ENCODE results near the gene NUDT4.

The NUDT4 gene

DNA sequence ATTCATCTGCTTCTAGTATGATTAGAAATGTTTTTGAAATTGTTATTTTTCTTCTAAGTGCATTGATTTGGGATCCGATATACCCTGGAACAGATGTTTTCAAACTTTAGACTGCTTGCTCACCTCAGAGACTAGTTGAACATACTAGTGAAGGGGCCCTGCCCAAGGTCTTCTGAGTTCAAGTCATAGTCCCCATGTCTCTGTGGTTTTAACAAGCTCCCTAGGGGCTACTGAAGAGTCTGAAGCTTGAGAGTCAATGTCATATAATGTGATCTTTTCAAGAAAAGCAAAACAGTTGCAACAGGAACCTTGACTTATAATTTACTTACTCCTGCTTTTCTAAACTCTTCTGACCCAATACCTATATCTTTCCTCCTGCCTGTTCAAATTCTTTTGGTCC, 71.6 kb downstream of the NUDT4 start:
- TF ChIP-seq FOXP2 (optimal IDR thresholded peaks at IDR 0.05; ENCODE audit: control extremely low read depth, extremely low read length, insufficient read depth) = no peak
- no peak for TF ChIP-seq POLR2AphosphoS5 (IDR thresholded peaks at IDR 0.05; ENCODE audit: borderline replicate concordance, low read depth, low read length)
- TF ChIP-seq EZH2 (IDR thresholded peaks at IDR 0.05) = no peak
- Histone ChIP-seq H3K9ac (ENCODE audit: insufficient read length) (no peak overlapping the region), H3K9me3 (ENCODE audit: low read depth, low read length) (no peaks in the 10 kb centered on the region), H3K27ac (no peak overlapping the region), H3K36me3 (ENCODE audit: insufficient read depth, low read length) (no peaks in the 10 kb centered on the region), H3K4me3 (no peak overlapping the region)
- DNase-seq (ENCODE audit: low read depth, low spot score) = no peak

DNA sequence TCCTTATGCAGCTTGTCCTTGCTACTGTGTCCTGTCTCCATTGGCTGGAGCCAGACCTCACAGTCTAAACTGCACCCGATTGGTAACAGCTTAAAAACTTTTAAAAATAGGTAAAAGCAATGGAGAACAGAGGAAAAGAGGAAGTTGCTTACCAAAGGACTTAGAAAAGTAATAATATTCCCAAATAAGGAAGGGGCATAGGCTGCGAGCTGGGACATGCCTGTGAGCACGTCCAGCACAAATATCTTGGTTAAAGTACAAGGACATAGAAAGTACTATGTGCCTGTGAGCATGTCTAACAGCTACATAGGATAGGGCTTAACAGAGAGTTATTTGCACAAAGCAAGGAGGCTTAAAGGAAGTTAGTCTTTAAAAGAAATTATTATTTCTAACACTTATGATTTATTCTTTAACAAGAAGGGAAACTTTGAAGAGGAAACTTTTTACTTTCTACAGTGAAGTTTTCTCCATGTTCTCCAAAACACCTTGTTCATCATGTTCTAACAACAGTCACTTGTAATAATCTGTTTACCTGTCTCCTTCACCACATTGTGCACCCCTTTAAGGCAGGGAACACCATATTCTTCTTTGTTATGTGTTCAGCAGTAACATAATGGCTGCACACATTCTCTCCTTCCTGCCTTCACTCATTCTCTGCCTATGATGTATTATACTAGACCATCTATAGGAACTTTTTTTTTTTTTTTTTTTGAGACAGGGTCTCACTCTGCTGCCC, 73.9 kb downstream of the NUDT4 start:
- Histone ChIP-seq H3K9ac (ENCODE audit: insufficient read length) (no peak overlapping the region), H3K9me3 (ENCODE audit: low read depth, low read length) (no peaks in the 10 kb centered on the region), H3K36me3 (ENCODE audit: insufficient read depth, low read length) (no peaks in the 10 kb centered on the region), H3K27ac (no peak overlapping the region), H3K4me3 (no peak overlapping the region)
- TF ChIP-seq POLR2AphosphoS5 (IDR thresholded peaks at IDR 0.05; ENCODE audit: borderline replicate concordance, low read depth, low read length) (no peak), FOXP2 (optimal IDR thresholded peaks at IDR 0.05; ENCODE audit: control extremely low read depth, extremely low read length, insufficient read depth) (no peak), EZH2 (IDR thresholded peaks at IDR 0.05) (no peak)
- DNase-seq (ENCODE audit: low read depth, low spot score) = no peak

DNA sequence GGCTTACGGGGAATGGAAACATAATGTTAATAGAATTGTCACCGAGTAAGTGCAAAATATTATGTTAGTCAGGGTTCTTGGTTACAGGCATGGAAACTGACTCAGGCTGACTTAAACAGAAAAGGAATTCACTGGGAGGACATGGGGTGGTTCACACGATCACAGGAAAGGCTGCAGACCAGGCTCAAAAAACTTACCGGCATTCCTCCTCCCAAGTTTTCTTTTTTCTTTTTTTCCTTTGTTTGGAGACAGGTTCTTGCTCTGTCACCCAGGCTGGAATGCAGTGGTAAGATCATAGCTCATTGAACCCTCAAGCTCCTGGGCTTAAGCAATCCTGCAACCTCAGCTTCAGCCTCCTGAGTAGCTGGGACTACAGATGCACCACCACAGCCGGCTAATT, 75.9 kb downstream of the NUDT4 start:
- Histone ChIP-seq H3K9me3 (ENCODE audit: low read depth, low read length) (no peaks in the 10 kb centered on the region), H3K27ac (no peak overlapping the region)

DNA sequence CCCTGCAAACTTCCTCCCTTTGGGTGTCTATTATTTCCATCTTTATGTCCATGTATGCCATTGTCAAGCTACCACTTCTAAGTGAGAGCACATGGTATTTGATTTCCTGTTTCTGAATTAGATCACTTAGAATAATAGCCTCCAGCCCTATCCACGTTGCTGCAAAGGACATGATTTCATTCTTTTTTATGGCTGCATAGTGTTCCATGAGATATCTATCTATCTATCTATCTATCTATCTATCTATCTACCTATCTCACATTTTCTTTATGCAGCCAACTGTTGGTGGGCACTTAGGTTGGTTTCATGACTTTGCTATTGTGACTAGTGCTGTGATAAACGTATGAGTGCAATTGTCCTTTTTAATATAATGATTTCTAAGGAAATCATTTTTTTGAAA, 78.4 kb downstream of the NUDT4 start:
- H3K36me3 ChIP-seq (ENCODE audit: insufficient read depth, low read length) = no peaks in the 10 kb centered on the region
- no peak for TF ChIP-seq EZH2 (IDR thresholded peaks at IDR 0.05)
- no peak overlapping the region for H3K4me3 ChIP-seq
- no peak overlapping the region for H3K9ac ChIP-seq (ENCODE audit: insufficient read length)
- DNase-seq (ENCODE audit: low read depth, low spot score) = no peak
- no peak overlapping the region for H3K27ac ChIP-seq
- no peaks in the 10 kb centered on the region for H3K9me3 ChIP-seq (ENCODE audit: low read depth, low read length)

More for the DNA sequence above, 75.9 kb downstream of the NUDT4 start:
- Histone ChIP-seq H3K9ac (ENCODE audit: insufficient read length) (no peak overlapping the region), H3K36me3 (ENCODE audit: insufficient read depth, low read length) (no peaks in the 10 kb centered on the region), H3K4me3 (no peak overlapping the region)
- no peak for TF ChIP-seq FOXP2 (optimal IDR thresholded peaks at IDR 0.05; ENCODE audit: control extremely low read depth, extremely low read length, insufficient read depth)
- no peak for TF ChIP-seq POLR2AphosphoS5 (IDR thresholded peaks at IDR 0.05; ENCODE audit: borderline replicate concordance, low read depth, low read length)
- TF ChIP-seq EZH2 (IDR thresholded peaks at IDR 0.05) = no peak
- no peak for DNase-seq (ENCODE audit: low read depth, low spot score)
